Endometrial microvascular endothelial cells (primary cell): Measurements from ENCODE around the gene SLC25A40. TPM values are rescaled to one million over a fixed set of nuclear protein-coding genes. Genes with fewer than 3 reads are reported as not detected.
"Not testable (repeated sequence)": the region's sequence is repeated elsewhere in the genome, so short reads cannot be mapped to it uniquely, and the experiment has no call there.

ENCODE experiments used
- in situ Hi-C: cut with HindIII; loops from 2 replicates; pipeline ENCODE4 v1.10.0; 2017; ENCODE audit warnings: low sequenced_read_pairs, low pct_unique_long_range_greater_than_20kb; ENCODE audit errors: inconsistent ontology term
- total RNA-seq: library from RNA; depleted of rRNA; stranded (reverse); fragments of >200 nt; gene quantifications from one replicate; pipeline ENCODE4 v1.2.3, GENCODE V29; 2015; ENCODE audit errors: inconsistent ontology term

SLC25A40 gene
- total RNA-seq, 1 donor from 2014 or later, result 31.1 TPM

DNA sequence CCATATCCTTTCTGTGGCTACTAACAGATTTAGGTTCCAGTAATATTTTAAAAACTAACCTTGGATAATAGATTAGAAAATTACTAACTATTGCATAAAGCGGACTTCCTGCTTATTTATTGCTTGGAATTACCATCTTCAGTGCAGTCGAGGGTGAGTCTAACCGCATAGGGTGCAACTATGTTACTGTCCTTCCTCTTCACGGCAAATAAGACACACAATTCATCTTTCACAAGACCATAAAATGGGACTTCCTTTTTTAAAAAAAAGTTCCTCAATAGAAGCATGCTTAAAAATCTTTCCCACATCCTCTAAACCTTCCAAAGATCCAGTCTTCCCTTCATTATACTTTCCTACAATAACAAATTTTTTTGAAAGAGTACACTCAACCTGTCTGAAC is 2.1 kb downstream of the SLC25A40 start:
- in situ Hi-C loops, result no loop called here

DNA sequence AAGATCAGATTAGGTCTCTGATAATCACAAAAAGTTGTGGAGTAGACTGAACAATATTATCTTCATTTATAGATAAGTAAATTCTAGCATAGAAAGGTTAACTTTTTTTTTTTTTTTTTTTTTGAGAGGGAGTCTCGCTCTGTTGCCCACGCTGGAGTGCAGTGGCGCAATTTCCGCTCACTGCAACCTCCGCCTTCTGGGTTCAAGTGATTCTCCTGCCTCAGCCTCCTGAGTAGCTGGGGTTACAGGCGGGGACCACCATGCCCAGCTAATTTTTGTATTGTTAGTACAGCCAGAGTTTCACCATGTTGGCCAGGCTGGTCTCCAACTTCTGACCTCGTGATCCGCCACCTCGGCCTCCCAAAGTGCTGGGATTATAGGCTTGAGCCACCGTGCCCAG is 2.8 kb downstream of the SLC25A40 start:
- in situ Hi-C loops, result not testable (repeated sequence)

DNA sequence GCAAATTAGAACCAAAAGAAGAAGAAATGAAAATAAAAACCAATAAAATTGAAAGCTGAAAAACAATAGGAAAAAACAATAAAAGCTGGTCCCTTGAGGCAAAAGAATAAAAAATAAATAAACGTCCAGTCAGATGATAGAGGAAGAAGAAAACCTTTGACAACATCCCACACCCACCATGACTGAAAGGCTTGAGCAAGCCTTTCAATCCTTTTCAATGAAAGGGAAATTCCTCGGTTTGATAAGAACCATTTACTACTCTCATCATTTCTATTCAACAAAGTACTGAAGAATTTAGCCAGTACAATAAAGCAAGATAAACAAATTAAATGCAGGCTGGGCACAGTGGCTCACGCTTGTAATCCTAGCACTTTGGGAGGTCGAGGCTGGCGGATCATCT is 3.8 kb downstream of the SLC25A40 start:
- in situ Hi-C loops, result no loop called here

DNA sequence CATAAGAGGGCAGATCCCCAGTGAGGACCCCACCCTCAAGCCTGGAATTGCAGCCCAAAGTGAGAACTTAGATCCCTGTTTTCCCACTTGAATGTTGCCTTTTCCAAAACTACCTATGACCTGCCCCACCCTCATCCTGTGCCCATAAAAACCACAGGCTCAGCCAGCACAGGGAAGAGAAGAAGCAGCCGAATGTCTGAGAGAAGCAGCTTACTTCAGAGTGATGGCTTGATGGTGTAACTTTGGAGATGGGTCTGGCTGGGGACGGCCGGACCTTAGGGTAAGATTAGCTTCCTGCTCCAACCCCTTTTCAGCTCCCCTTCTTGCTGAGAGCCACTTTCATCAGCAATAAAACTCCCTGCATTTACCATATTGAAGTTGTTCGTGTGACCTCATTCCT is 5.7 kb downstream of the SLC25A40 start:
- in situ Hi-C loops, result no loop called here

DNA sequence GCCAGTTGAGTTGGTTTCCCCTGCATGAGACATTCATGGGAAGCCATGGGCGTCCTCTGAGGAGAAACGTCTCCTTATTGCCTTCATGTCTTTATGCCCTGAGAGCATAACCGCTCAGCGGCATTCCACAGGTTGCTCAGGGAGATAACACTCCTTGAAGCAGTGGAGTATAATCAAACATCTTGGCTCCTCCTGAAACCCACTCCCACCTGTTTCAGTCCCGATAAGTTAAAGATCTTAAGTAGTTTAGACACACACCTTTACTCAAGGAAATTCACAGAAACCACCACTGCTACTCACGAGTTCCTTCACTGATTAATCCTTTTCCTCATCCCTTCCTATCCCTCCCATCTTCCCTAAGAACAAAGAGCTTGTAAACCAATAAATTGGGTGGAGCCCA is 9.6 kb downstream of the SLC25A40 start:
- in situ Hi-C loops, result not testable (repeated sequence)

DNA sequence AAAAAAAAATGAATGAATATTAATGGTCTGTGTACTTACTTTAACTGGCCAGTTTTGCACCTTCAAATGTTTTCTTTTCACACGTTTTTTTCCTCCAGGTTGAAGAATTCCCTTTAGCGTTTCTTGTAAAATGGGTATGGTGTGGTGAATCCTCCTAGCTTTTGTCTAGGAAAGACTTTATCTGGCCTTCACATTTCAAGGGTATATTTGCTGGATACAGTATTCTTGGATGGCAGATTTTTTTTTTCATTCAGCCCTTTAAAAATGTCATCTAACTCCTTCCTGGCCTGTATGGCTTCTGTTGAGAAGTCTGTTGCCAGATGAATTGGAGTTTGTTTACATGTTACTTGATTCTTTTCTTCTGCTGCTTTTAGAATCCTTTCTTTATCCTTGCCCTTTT is 10.1 kb downstream of the SLC25A40 start:
- in situ Hi-C loops, result no loop called here

DNA sequence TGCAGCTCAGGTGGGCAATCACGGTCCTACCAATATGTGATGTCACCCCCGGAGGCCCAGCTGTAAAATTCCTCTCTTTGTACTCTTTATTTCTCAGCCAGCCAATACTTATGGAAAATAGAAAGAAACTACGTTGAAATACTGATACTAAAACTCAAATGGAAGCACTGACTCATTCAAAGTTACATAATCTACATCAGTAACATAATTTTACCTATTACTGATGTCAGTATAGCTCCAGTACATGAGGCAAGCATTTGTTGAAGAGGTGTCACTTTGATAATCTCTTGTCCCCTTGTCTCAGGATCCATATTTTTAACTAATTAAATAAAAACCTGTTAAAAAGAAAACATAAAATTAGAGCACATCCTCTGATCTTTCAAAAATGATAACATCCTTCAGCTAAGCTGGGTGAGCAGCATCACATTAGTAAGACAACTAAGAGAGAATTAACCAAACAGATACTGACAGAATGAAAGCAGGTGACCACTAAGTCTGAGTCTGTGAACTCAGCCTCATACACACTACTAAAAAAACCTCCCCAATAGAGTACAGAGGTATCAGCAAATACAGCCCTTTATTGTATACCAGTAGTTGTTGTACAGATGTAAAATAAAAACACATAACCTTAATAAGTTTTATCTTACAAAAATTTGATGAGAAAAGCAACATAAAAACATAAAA is 17.6 kb downstream of the SLC25A40 start:
- in situ Hi-C loops, result no loop called here

DNA sequence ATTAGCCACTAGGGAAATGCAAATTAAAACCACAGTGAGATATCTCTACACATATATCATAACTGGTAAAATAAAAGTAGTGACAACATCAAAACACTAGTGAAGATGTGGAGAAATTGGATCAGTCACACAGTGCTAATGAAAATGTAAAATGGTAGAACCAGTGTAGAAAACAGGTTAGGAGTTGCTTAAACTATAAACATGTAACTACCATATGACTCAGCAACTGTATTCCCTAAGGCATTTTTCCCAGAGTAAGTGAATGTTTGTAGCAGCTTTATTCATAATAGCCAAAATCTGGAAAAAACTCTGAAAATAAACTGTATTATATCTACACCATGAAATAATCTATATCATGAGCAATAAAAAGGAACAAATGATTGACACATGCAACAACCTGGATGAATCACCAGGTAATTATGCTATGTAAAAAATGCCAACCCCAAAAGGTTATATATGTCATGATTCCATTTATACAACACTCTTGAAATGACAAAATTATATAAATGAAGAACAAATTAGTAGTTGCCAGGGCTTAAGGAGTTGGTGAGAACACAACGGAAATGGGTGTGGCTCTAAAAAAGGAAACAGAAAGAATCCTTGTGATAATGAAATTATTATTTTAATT is 22.8 kb downstream of the SLC25A40 start:
- in situ Hi-C loops, result no loop called here

DNA sequence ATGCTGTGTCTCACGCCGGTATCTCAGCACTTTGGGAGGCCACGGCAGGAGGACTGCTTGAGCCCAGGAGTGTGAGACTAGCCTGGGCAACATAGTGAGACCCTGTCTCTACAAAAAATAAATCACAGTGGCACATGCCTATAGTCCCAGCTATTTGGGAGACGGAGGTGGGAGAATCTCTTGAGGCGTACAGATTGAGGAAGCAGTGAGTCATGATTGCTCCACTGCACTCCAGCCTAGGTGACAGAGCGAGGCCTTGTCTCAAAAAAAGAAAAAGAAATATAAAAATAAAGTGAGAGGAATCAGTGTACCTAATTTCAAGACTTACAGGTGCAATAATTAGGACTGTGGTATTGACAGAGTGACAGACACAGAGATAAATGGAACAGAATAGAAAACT is 23.9 kb downstream of the SLC25A40 start:
- in situ Hi-C loops, result no loop called here

DNA sequence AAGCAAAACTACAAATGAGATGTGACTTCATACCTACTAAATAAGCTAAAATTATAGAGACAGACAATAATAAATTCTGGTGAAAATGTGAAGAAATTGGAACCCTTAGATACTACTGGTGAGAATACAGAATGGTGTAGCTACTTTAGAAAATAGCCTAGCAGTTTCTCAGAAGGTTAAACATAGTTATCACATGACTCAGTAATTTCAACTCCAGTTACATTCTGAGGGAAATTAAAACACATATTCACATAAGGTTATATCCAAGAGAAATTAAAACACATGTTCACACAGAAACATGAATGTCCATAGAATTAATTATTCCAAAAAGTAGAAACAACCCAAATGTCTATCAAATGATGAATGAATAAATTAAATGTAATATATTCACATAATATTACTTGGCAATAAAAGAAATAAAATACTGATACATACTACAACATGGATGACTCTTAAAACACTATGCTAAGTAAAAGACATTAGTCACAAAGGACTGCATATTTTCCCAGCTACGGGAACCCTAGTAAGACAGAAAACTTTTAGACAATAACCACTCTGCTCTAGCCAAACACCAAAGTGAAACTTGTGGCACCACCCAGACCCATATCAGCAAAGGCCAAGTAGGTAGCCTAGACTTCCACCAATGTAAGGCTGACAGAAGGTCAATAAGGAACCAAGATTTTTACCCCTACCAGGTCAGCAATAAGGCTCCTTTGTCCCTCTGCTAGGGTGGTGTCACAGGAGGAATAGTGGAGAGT is 25.1 kb downstream of the SLC25A40 start:
- in situ Hi-C loops, result no loop called here

DNA sequence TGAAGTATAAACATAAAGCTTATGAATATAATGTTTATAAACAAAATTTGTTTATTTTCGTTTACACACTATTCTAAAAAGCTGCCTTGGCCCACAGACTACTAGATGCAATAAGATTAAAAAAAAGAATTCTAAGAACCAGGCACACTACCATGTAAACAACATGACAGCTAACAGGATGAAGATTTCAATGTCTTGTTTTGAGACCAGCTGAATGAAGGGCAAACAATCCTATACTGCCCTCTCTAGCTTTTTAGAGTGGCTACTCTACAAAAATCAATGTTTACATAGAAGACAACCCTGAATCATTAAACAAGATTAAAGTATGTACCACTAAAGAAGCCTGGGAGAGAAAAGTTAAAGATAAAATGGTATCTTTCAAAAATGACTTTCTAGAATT is 38.6 kb downstream of the SLC25A40 start:
- in situ Hi-C loops, result no loop called here

DNA sequence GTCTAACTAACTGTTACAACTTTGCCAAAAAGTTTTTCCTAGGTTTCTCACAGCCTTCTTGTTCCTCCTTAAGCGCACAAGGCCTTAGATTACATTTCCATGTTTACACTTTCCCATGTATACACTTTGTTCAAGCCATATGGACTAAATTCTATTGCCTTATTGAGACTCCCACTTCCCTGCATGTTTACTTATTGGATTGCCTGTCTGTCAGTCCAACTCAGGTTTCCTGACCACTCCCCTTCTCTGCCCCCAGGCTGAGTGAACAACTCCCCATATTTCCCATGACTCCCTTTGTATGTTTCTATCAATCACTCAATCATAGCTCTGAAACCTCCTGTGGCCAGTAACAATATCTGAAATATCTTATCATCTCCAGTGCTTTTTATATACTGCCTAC is 43.0 kb downstream of the SLC25A40 start:
- in situ Hi-C loops, result no loop called here

DNA sequence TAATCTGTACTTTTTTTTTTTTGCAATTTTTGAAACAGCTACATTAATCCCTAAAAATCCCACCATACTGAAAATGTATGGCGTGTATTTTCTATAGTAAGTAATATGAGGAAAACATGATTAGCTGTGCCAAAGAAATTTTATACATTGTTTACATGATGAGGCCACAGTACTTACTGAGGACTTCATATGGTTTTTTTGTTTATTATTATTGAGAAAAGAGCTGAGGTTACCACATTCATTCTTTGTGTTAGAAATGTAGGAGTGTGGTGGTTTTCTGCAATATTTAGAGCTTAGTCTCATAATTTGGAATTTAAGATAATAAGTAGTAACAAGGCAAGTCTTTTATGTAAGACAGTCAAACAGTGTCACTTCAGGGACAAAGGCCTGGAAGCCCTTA is 45.1 kb downstream of the SLC25A40 start:
- in situ Hi-C loops, result no loop called here

DNA sequence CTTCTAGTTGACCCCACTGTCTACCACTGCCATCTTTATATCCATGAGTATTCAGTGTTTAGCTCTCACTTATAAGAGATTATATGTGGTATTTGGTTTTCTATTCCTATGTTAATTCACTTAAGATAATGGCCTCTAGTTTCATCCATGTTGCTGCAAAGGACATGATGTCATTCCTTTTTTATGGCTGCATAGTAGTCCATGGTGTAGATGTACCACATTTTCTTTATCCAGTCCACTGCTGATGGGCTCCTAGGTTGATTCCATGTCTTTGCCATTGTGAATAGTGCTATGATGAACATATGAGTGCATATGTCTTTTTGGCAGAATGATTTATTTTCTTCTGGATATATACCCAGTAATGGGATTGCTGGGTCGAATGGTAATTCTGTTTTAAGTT is 47.8 kb downstream of the SLC25A40 start:
- in situ Hi-C loops, result not testable (repeated sequence)

DNA sequence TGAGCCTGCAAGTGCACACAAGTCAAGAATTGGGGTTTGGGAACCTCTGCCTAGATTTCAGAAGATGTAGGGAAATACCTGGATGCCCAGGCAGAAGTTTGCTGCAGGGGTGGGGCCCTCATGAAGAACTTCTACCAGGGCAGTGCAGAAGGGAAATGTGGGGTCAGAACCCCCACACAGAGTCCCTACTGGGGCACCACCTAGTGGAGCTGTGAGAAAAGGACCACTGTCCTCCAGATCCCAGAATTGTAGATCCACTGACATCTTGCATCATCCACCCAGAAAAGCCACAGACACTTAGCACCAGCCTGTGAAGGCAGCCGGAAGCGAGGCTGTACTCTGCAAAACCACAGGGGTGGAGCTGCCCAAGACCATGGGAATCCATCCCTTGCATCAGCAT is 50.8 kb downstream of the SLC25A40 start:
- in situ Hi-C loops, result not testable (repeated sequence)

DNA sequence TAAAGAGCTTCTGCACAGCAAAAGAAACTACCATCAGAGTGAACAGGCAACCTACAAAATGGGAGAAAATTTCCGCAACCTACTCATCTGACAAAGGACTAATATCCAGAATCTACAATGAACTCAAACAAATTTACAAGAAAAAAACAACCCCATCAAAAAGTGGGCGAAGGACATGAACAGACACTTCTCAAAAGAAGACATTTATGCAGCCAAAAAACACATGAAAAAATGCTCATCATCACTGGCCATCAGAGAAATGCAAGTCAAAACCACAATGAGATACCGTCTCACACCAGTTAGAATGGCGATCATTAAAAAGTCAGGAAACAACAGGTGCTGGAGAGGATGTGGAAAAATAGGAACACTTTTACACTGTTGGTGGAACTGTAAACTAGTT is 54.1 kb downstream of the SLC25A40 start:
- in situ Hi-C loops, result not testable (repeated sequence)

DNA sequence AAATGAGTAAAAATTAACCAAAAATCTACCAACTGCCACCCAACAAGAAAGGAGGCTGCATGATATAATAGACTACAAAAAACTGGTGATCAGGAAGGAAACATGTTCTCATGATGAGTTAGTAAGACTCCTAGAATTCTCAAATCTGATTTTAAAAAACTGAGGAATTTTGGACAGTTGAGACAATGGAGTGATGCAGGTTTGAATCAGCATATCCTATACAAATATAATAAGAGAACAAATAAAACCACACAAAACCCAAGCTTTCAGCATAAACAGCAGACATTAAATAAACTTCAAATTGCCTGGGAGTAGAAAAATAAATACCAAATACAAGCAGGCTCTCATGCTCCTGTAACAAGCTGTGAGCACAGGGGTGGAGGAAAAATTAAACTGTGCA is 57.8 kb downstream of the SLC25A40 start:
- in situ Hi-C loops, result no loop called here

DNA sequence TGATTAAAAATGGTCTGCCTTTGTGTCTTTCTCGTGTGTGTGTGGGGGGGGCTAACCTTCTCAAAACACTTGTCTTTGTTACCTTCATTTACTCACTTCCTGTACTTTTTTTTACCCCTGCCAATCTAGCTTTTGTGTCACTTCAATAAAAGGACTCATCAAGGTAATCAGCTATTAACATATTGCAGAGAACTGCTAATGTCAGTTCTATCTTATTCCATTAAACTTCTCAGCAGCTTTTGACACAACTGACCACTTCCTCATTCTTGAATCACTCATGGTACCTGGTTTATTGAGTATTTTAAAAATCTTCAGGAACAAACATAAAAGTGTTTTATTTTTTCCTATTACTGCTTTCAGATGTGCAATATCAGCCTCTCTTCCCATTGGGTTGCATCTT is 59.8 kb downstream of the SLC25A40 start:
- in situ Hi-C loops, result no loop called here

DNA sequence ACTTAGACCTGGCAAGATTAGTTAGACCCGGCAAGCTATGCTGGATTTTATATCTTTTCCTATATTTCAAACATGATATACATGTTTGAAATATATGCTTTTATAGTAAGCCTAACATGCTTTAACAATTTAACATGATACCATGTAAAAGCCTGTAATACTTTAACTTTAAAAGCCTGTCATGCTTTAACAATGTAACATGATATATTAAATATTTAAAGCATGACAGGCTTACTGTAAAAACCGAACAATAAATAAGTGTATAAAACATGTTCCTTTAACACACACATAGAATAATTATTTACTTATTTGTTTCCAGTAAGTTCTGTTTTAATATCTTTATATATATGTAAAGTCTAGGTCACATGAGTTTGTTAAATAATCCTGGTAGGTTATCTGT is 65.4 kb downstream of the SLC25A40 start:
- in situ Hi-C loops, result no loop called here

DNA sequence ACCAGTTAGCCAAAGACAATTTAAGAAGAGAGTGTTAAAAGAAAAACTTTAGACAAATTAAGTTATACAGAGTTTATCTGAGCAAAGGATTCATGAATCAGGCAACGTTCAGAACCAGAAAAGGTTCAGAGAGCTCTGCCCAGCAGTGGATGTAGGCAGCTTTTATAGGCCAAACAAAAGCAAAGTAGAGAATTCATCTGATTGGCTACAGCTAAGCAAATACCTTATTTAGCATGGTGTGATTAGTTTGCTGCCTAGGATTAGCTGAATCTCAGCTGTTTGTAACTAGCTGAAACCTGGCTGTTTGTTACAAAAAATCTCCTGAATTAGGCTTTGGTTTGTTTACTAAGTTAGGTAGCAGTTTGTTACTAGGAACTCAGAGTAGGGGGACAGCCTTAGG is 66.0 kb downstream of the SLC25A40 start:
- in situ Hi-C loops, result no loop called here
